ENCODE measurements around the gene ZNF629.

DNA sequence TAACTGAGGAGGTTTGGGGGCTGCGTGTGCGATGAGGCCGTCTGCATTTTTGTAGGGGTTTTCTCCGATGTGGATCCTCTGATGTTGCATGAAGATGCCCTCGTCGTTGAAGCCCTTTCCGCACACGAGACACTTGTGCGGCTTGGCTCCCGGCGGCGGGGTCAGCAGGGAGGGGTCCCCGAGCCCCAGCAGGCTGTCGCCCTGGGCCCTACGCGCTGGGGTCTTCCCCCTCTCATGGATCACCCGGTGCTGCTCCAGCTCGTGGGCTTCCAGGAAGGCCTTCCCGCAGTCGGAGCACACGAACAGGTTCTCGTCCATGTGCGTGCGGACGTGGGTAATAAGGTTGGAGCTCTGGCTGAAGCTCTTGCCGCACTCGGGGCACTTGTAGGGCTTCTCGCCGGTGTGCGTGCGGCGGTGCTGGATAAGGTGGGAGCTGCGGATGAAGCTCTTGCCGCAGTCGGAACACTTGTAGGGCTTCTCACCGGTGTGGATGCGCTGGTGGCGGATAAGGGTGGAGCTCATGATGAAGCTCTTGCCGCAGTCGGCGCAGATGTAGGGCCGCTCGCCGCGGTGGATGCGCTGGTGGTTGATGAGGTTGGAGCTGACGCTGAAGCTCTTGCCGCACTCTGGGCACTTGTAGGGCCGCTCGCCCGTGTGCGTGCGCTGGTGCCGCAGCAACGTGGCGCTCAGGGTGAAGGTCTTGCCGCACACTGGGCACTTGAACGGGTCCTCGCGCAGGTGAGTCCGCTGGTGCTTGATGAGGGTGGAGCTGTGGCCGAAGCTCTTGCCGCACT is 4.3 kb downstream of the ZNF629 start:
- TF ChIP-seq POLR2A (IDR thresholded peaks at IDR 0.05; ENCODE audit: low read length) (no peak), GATA1 (IDR thresholded peaks at IDR 0.05; ENCODE audit: low read depth, low read length) (no peak)
